ENCODE data around the gene LSM2. TPM values are rescaled to one million over a fixed set of nuclear protein-coding genes. Genes with fewer than 3 reads are reported as not detected.

The LSM2 gene
- total RNA-seq, 2 experiments from 2014 or later: 12.6 to 13.7 TPM

DNA sequence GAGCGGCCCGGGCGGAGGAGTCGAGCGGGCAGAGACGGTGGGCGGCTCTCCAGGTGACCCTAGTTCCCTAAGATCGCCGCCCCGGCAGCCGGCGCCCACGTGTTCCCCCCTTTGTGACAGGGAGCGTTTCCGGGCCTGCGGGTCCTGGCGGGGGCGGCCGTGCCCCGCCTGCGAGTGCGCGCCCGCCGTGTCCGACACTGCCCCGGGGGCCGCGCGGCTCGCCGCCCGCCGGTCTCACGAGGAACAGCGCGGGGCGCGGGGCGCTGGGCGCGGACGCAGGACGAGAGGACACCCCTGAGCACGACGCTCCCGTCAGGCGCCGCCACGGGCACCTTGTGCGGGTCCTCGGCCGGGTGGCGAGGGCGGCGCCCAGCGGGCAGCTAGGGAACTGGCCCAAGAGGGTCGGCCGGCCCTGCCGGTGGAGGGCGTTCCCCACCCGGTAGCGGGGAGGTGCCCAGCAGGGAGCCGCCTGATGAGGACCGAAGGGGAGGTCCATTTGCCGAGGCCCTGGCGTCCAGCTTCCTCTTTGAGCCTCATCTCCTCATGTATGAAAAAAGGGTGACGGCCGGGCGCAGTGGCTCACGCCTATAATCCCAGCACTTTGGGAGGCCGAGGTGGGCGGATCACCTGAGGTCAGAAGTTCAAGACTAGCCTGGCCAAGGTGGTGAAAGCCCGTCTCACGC, 11.0 kb downstream of the LSM2 start, which contains the start of gene VARS1:
VARS1 (minus strand) TSS at position 137 of the 683 bp plus-strand sequence. CDS start 535 bp downstream, outside the sequence.
- DNase-seq: peak; percentile 69 to 94 (median 80)
- H3K27ac Mint-ChIP-seq: peak within 1 kb of the TSS; percentile 54
- H3K9me3 Mint-ChIP-seq: no peaks in the 10 kb centered on the region
- Histone ChIP-seq H3K4me1 (ENCODE audit: insufficient read depth, low read length) (peaks cover 49% of the 10 kb centered on the region), H3K36me3 (ENCODE audit: insufficient read depth, low read length) (peaks cover 7% of the 10 kb centered on the region), H3K4me3 (ENCODE audit: low read length) (peak within 1 kb of the TSS; percentile 77), H3K27ac (ENCODE audit: low read depth in 1 of 2, low read length in 2 of 2) (peak within 1 kb of the TSS; percentile 81 to 90), H3K27me3 (ENCODE audit: control insufficient read depth in 1 of 2, insufficient read depth in 2 of 2, low read length in 2 of 2) (no peaks in the 10 kb centered on the region), H3K9me3 (ENCODE audit: control insufficient read depth in 1 of 2, insufficient read depth in 1 of 2, low read length in 2 of 2) (no peaks in the 10 kb centered on the region)
- H3K4me1 Mint-ChIP-seq (ENCODE audit: low read depth): peaks cover 38% of the 10 kb centered on the region
- ATAC-seq (ENCODE audit: poor library complexity): peak; percentile 79
- peak within 1 kb of the TSS; percentile 97 for H3K4me3 Mint-ChIP-seq
- TF ChIP-seq, protein P1, sequence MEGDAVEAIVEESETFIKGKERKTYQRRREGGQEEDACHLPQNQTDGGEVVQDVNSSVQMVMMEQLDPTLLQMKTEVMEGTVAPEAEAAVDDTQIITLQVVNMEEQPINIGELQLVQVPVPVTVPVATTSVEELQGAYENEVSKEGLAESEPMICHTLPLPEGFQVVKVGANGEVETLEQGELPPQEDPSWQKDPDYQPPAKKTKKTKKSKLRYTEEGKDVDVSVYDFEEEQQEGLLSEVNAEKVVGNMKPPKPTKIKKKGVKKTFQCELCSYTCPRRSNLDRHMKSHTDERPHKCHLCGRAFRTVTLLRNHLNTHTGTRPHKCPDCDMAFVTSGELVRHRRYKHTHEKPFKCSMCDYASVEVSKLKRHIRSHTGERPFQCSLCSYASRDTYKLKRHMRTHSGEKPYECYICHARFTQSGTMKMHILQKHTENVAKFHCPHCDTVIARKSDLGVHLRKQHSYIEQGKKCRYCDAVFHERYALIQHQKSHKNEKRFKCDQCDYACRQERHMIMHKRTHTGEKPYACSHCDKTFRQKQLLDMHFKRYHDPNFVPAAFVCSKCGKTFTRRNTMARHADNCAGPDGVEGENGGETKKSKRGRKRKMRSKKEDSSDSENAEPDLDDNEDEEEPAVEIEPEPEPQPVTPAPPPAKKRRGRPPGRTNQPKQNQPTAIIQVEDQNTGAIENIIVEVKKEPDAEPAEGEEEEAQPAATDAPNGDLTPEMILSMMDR (IDR thresholded peaks at IDR 0.05): peak; percentile 76
- intact Hi-C loops (cut with DNase I, micrococcal nuclease): loop anchor here (2.0 to 5.0 kb wide), 5 partner anchors 19 to 65 kb away; partner anchors contain the start of genes HSPA1A (in 1 of the 2), HSPA1B (in 1 of the 2) and HSPA1L (in 1 of the 2)
- CTCF ChIA-PET: interaction anchor here (1.1 to 2.4 kb wide), 11 partner anchors 10 to 142 kb away, joined by 4 to 27 read pairs (median 8); partner anchors contain the start of genes CLIC1, DDAH2, HSPA1A and HSPA1L
- POLR2A ChIA-PET: interaction anchor here (0.6 to 3.2 kb wide), 21 partner anchors 11 to 1178 kb away, joined by 3 to 28 read pairs (median 4); partner anchors contain the start of genes CLIC1, DXO, GPANK1 and HSPA1A
- H3K36me3 Mint-ChIP-seq (ENCODE audit: low read depth): peaks cover 34% of the 10 kb centered on the region
- H3K27me3 Mint-ChIP-seq: no peaks in the 10 kb centered on the region

DNA sequence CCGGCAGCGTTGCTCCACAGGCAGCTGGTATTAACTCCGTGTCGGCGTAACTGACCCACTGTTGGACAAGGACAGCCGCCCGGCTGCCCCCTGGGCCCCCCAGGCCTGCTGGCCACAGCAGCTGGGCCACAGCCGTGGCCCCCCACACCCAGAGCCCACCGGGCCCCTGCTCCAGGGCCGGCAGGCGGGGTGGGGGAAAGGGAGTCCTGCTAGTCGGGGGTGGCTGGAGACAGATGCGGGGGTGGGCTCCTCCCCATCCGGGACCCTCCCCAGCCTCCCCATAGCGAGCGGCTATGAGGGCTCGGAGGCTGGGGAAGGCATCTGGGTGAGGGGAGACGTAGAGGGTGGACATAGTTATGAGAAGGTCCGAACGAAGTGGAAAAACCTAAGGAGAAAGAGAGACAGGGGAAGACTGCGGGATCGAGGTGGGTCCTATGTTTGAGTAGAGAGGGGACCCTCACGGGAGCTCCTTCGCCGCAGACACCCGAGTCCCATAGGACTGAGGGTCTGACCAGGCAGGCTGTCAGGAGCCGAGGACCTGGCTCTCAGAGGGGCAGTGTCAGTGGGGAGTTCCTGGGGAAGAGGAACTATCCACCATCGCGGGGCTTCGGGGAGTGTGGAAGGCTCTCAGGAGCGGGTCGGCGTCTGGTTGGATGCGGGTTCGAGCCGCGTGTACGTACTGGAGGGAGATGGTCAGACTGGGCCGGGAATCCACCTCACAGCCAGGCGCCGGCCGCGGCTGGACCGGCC, 11.7 kb downstream of the LSM2 start:
- H3K4me1 Mint-ChIP-seq (ENCODE audit: low read depth): peaks cover 42% of the 10 kb centered on the region
- H3K36me3 ChIP-seq (ENCODE audit: insufficient read depth, low read length): peaks cover 9% of the 10 kb centered on the region
- ATAC-seq (ENCODE audit: poor library complexity) (peak; percentile 12), DNase-seq (peak in 1 of 14 experiments; percentile 51)
- peaks cover 38% of the 10 kb centered on the region for H3K36me3 Mint-ChIP-seq (ENCODE audit: low read depth)
- peak overlapping the region; percentile 70 to 90 for H3K27ac ChIP-seq (ENCODE audit: low read depth in 1 of 2, low read length in 2 of 2)
- H3K27ac Mint-ChIP-seq: peak overlapping the region; percentile 54
- peak overlapping the region; percentile 77 for H3K4me3 ChIP-seq (ENCODE audit: low read length)
- peaks cover 49% of the 10 kb centered on the region for H3K4me1 ChIP-seq (ENCODE audit: insufficient read depth, low read length)
- no peaks in the 10 kb centered on the region for H3K27me3 Mint-ChIP-seq
- no peaks in the 10 kb centered on the region for H3K9me3 Mint-ChIP-seq
- ChIA-PET CTCF (interaction anchor here (1.1 to 2.4 kb wide), 10 partner anchors 11 to 141 kb away, joined by 4 to 27 read pairs (median 8); partner anchors contain the start of genes CLIC1, DDAH2, HSPA1A and HSPA1L), POLR2A (interaction anchor here (0.6 to 3.2 kb wide), 16 partner anchors 10 to 1177 kb away, joined by 3 to 28 read pairs (median 4); partner anchors contain the start of genes GPANK1, HSPA1A, HSPA1B and HSPA1L)
- no peaks in the 10 kb centered on the region for H3K27me3 ChIP-seq (ENCODE audit: control insufficient read depth in 1 of 2, insufficient read depth in 2 of 2, low read length in 2 of 2)
- TF ChIP-seq, protein P1 (IDR thresholded peaks at IDR 0.05): no peak
- peak overlapping the region; percentile 97 for H3K4me3 Mint-ChIP-seq
- intact Hi-C loops (cut with DNase I, micrococcal nuclease): loop anchor here (2.0 to 5.0 kb wide), 5 partner anchors 20 to 64 kb away; partner anchors contain the start of genes HSPA1A (in 1 of the 2), HSPA1B (in 1 of the 2) and HSPA1L (in 1 of the 2)
- no peaks in the 10 kb centered on the region for H3K9me3 ChIP-seq (ENCODE audit: control insufficient read depth in 1 of 2, insufficient read depth in 1 of 2, low read length in 2 of 2)

Measured in CD4-positive, alpha-beta T cell (primary cell).